Measurements from ENCODE around the gene RGS16.

Gene RGS16

GRCh38 chr1:182633657-182634281 lies 29.6 kb upstream of the RGS16 start (continued):
- TF ChIP-seq ZNF701 (tag by site-specific recombination; IDR thresholded peaks at IDR 0.05), result no peak
- TF ChIP-seq ZNF266 (tag by site-specific recombination; IDR thresholded peaks at IDR 0.05; ENCODE audit: low read depth), result no peak
- TF ChIP-seq ZNF830 (tag by site-specific recombination; IDR thresholded peaks at IDR 0.05; ENCODE audit: low read depth), result no peak
- TF ChIP-seq ZNF366 (tag by site-specific recombination; conservative IDR thresholded peaks at IDR 0.05), result no peak; the same call in 1 of the 2 replicates
- peak; percentile 63; the same call in 1 of the 2 replicates for TF ChIP-seq SCRT1 (tag by site-specific recombination; IDR thresholded peaks at IDR 0.05; ENCODE audit: borderline replicate concordance)
- peak; percentile 80 for TF ChIP-seq ZBTB8A (tag by site-specific recombination; IDR thresholded peaks at IDR 0.05)
- TF ChIP-seq ZNF521 (tag by site-specific recombination; IDR thresholded peaks at IDR 0.05), result no peak
- no peak for TF ChIP-seq ZNF555 (tag by site-specific recombination; conservative IDR thresholded peaks at IDR 0.05)
- TF ChIP-seq ZNF549 (tag by site-specific recombination; IDR thresholded peaks at IDR 0.05), result no peak
- 0 out of 2 replicates have a peak, but pooled peaks have one; percentile 34 for TF ChIP-seq ZNF18 (tag by site-specific recombination; IDR thresholded peaks at IDR 0.05)
- no peak for TF ChIP-seq ZNF404 (tag by site-specific recombination; IDR thresholded peaks at IDR 0.05)
- TF ChIP-seq SP7 (tag by site-specific recombination; IDR thresholded peaks at IDR 0.05), result peak; percentile 91
- TF ChIP-seq ZNF561 (tag by site-specific recombination; IDR thresholded peaks at IDR 0.05; ENCODE audit: borderline replicate concordance), result no peak
- no peak for TF ChIP-seq SALL2 (tag by site-specific recombination; IDR thresholded peaks at IDR 0.05; ENCODE audit: borderline replicate concordance)
- no peak for TF ChIP-seq ZNF394 (tag by site-specific recombination; IDR thresholded peaks at IDR 0.05; ENCODE audit: borderline replicate concordance)
- TF ChIP-seq ZNF677 (tag by site-specific recombination; IDR thresholded peaks at IDR 0.05), result no peak
- TF ChIP-seq ZNF426 (tag by site-specific recombination; IDR thresholded peaks at IDR 0.05), result no peak
- TF ChIP-seq ZNF148 (tag by site-specific recombination; IDR thresholded peaks at IDR 0.05; ENCODE audit: borderline replicate concordance), result no peak
- peak; percentile 48; the same call in 1 of the 2 replicates for TF ChIP-seq KLF16 (tag by site-specific recombination; IDR thresholded peaks at IDR 0.05)
- TF ChIP-seq ZNF645 (tag by site-specific recombination; IDR thresholded peaks at IDR 0.05), result no peak
- TF ChIP-seq ZSCAN23 (tag by site-specific recombination; IDR thresholded peaks at IDR 0.05), result no peak
- TF ChIP-seq ZNF76 (tag by site-specific recombination; IDR thresholded peaks at IDR 0.05; ENCODE audit: borderline replicate concordance, low read depth), result peak; percentile 42; the same call in 1 of the 2 replicates
- TF ChIP-seq ZNF513 (tag by site-specific recombination; IDR thresholded peaks at IDR 0.05), result no peak
- no peak for TF ChIP-seq ZNF776 (tag by site-specific recombination; IDR thresholded peaks at IDR 0.05; ENCODE audit: borderline replicate concordance)
- no peak for TF ChIP-seq ZNF624 (tag by site-specific recombination; IDR thresholded peaks at IDR 0.05)
- no peak for TF ChIP-seq KLF10 (tag by site-specific recombination; IDR thresholded peaks at IDR 0.05)
- no peak for TF ChIP-seq OVOL3 (tag by site-specific recombination; IDR thresholded peaks at IDR 0.05)
- TF ChIP-seq ZNF658 (tag by site-specific recombination; IDR thresholded peaks at IDR 0.05), result no peak
- TF ChIP-seq ZNF707 (tag by site-specific recombination; IDR thresholded peaks at IDR 0.05), result no peak
- peak; percentile 65 for TF ChIP-seq ZBTB17 (tag by site-specific recombination; IDR thresholded peaks at IDR 0.05)
- 0 out of 2 replicates have a peak, but pooled peaks have one; percentile 10 for TF ChIP-seq ZNF580 (tag by site-specific recombination; IDR thresholded peaks at IDR 0.05)
- TF ChIP-seq REPIN1 (tag by site-specific recombination; IDR thresholded peaks at IDR 0.05; ENCODE audit: low read depth), result no peak

Data from HEK293 (cell line).